OCI-LY3 (cell line): Measurements from ENCODE around the gene SYTL1.

Source experiments
- H2AFZ ChIP-seq: fragments of 200-600, 300-600 bp; shearing (Covaris generic); 2 replicates; pipeline ENCODE4 v1.6.0; 2014; ENCODE audit warnings: antibody characterized with exemption, low read depth, low read length
- H3K27ac ChIP-seq: fragments of 200-600, 300-600 bp; sonication (generic); 2 replicates; pipeline ENCODE4 v1.5.1; 2014; ENCODE audit warnings: mild to moderate bottlenecking, low read length, moderate library complexity, mixed read lengths
- H3K27me3 ChIP-seq: fragments of 200-600, 300-600 bp; sonication (generic); 2 replicates; pipeline ENCODE4 v1.6.1; 2014; ENCODE audit warnings: low read depth, low read length, mixed read lengths
- H3K36me3 ChIP-seq: fragments of 200-600, 300-600 bp; sonication (generic); replicated peaks from 2 replicates; pipeline ENCODE3; 2014; ENCODE audit warnings: low read depth, low read length, mixed read lengths
- H3K4me1 ChIP-seq: fragments of 300-600, 200-600 bp; sonication (generic); 2 replicates; pipeline ENCODE4 v1.6.1; 2014; ENCODE audit warnings: low read length, mixed read lengths
- H3K4me2 ChIP-seq: fragments of 200-600, 300-600 bp; sonication (generic); 2 replicates; pipeline ENCODE4 v1.6.1; 2014; ENCODE audit warnings: low read length, mixed read lengths
- H3K4me3 ChIP-seq: fragments of 300-600, 200-600 bp; sonication (generic); 2 replicates; pipeline ENCODE4 v1.5.1; 2014; ENCODE audit warnings: antibody characterized with exemption, mild to moderate bottlenecking, low read length, moderate library complexity
- H3K79me2 ChIP-seq: fragments of 300-600, 200-600 bp; shearing (Covaris generic); 2 replicates; pipeline ENCODE4 v1.6.1; 2014; ENCODE audit warnings: mild to moderate bottlenecking, low read length, mixed read lengths
- H3K9ac ChIP-seq: fragments of 300-600, 200-600 bp; shearing (Covaris generic); 2 replicates; pipeline ENCODE4 v1.6.0; 2014; ENCODE audit warnings: mild to moderate bottlenecking, low read length, moderate library complexity
- H3K9me3 ChIP-seq: fragments of 200-600, 300-600 bp; shearing (Covaris generic); 2 replicates; pipeline ENCODE4 v1.6.1; 2014; ENCODE audit warnings: low read length, mixed read lengths; ENCODE audit not compliant: insufficient read depth
- H4K20me1 ChIP-seq: fragments of 200-600, 300-600 bp; sonication (generic); 2 replicates; pipeline ENCODE4 v1.6.1; 2016; ENCODE audit warnings: low read length, mixed read lengths; ENCODE audit not compliant: insufficient read depth
- CTCF ChIP-seq: fragments of 200-600, 300-600 bp; sonication (generic); IDR thresholded peaks from 2 replicates; pipeline ENCODE4 v1.5.1; 2014; ENCODE audit warnings: antibody characterized with exemption, low read length, low read depth
- EZH2phosphoT487 ChIP-seq: fragments of 200-600 bp; shearing (Covaris generic); IDR thresholded peaks from 2 replicates; pipeline ENCODE4 v1.6.1; 2018; ENCODE audit warnings: antibody characterized with exemption, mixed run types, low read depth

The SYTL1 gene

GRCh38 chr1:27377760-27378495 lies 36.1 kb downstream of the SYTL1 start:
- no peak for TF ChIP-seq EZH2phosphoT487
- TF ChIP-seq CTCF = no peak
- Histone ChIP-seq H3K9me3 (no peaks in the 10 kb centered on the region), H3K4me2 (no peak overlapping the region), H3K36me3 (no peaks in the 10 kb centered on the region), H3K9ac (no peak overlapping the region), H3K79me2 (no peaks in the 10 kb centered on the region), H3K4me3 (no peak overlapping the region), H3K4me1 (peaks cover 6% of the 10 kb centered on the region), H3K27me3 (no peaks in the 10 kb centered on the region), H3K27ac (no peak overlapping the region), H2AFZ (no peak overlapping the region), H4K20me1 (no peaks in the 10 kb centered on the region)

DNA sequence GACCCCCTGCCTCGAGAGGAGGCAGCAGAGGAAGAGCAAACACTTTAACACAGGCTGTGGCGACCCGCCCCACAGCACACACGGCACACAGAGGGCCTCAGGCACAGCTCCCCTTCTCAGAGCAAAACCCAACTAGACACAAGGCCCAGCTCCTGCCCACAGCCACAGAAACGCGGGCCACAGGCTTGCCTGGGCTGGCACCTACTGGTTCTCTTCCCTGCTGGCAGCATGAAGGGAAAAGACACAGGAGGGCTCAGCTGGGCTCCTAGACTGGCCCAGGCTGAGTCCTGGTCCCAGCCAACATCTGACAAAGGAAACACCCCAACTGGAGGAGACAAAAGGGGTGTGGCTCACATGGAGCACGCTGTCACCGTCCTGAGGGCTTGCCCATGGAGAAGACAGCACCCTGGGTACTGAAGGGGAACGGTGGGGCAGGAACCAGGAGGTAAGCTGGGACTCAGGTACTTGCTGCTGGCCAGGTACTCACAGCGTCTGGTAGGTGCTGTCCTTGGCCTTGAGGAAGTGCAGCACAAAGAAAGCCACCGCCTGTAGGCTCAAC lies 37.8 kb downstream of the SYTL1 start:
- Histone ChIP-seq H4K20me1 (no peaks in the 10 kb centered on the region), H3K9me3 (no peaks in the 10 kb centered on the region), H3K9ac (no peak overlapping the region), H3K4me1 (peaks cover 6% of the 10 kb centered on the region), H3K27ac (no peak overlapping the region), H3K4me2 (no peak overlapping the region), H3K4me3 (no peak overlapping the region), H2AFZ (no peak overlapping the region), H3K36me3 (no peaks in the 10 kb centered on the region), H3K27me3 (no peaks in the 10 kb centered on the region), H3K79me2 (no peaks in the 10 kb centered on the region)
- TF ChIP-seq EZH2phosphoT487 = no peak
- TF ChIP-seq CTCF = no peak

GRCh38 chr1:27380224-27380623 lies 38.4 kb downstream of the SYTL1 start:
- Histone ChIP-seq H3K27ac (no peak overlapping the region), H3K9me3 (no peaks in the 10 kb centered on the region), H3K79me2 (no peaks in the 10 kb centered on the region), H3K4me2 (no peak overlapping the region), H3K4me1 (peaks cover 6% of the 10 kb centered on the region), H3K27me3 (no peaks in the 10 kb centered on the region), H3K4me3 (no peak overlapping the region), H3K36me3 (no peaks in the 10 kb centered on the region), H2AFZ (no peak overlapping the region), H4K20me1 (no peaks in the 10 kb centered on the region), H3K9ac (no peak overlapping the region)
- no peak for TF ChIP-seq CTCF
- TF ChIP-seq EZH2phosphoT487 = no peak

DNA sequence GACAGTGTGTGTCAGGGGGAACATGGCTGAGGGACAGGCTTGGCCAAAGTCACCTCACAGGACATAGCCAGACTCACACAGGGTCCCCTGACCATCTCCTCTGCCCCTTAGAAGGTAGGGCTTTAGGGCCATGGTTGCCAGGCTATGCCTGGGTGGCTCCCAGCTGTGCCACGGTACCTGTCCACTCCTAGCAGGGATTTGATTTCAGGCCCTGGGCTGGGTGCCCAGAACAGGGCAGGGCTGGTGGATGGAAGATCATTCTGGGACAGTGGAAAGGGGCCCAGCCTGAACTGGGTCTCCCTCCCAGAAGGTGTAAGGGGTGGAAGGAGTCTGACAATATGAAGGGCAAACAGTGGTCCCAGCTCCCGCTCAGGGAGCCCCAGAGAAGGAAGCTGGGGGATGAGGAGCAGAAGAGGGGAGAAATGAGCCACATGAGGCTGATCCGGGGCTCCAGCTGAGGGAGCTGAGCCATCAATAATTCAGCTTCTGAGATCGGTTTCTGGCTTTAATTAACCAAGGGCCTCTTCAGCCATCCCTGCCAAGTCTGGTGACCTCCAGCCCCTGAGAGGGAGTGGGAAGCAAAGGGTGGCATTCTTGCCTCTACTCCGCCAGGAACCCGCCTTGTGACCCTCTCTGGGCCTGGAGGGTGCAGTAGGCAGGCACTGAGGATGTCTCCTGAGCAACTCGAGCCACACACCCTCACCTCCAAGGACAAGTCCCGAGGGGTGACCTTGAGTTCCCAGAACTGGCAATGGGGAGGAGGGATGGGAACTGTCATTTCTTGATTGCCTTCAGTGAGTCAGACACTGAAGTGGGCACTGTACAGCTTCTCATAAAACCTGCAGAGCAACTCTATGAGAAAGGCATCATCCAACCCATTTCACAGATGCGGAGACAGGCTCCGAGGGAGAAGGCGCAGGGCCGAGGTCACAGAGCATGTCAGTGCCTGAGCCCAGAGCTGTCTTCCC lies 39.2 kb downstream of the SYTL1 start:
- no peak overlapping the region for H3K4me3 ChIP-seq
- no peaks in the 10 kb centered on the region for H3K27me3 ChIP-seq
- TF ChIP-seq EZH2phosphoT487 (no peak), CTCF (no peak)
- no peaks in the 10 kb centered on the region for H3K9me3 ChIP-seq
- H3K79me2 ChIP-seq = no peaks in the 10 kb centered on the region
- H3K36me3 ChIP-seq = no peaks in the 10 kb centered on the region
- H2AFZ ChIP-seq = no peak overlapping the region
- peaks cover 6% of the 10 kb centered on the region for H3K4me1 ChIP-seq
- no peak overlapping the region for H3K27ac ChIP-seq
- no peaks in the 10 kb centered on the region for H4K20me1 ChIP-seq
- no peak overlapping the region for H3K4me2 ChIP-seq
- no peak overlapping the region for H3K9ac ChIP-seq
